Measurements from ENCODE around the gene TMEFF1. TPM values are rescaled to one million over a fixed set of nuclear protein-coding genes. Genes with fewer than 3 reads are reported as not detected.
A peak's percentile ranks its signal among the peaks of the same experiment; 100 is the strongest.
"Not testable (repeated sequence)": the region's sequence is repeated elsewhere in the genome, so short reads cannot be mapped to it uniquely, and the experiment has no call there.

The TMEFF1 gene
- total RNA-seq, 1 donor from 2014 or later = not detected

GRCh38 chr9:100432736-100433135 lies 40.2 kb upstream of the TMEFF1 start:
- CTCF ChIA-PET = no interaction called here
- Mint-ChIP-seq H3K27ac (no peak overlapping the region), H3K4me1 (peaks cover 8% of the 10 kb centered on the region), H3K27me3 (no peaks in the 10 kb centered on the region), H3K9me3 (no peaks in the 10 kb centered on the region), H3K4me3 (no peak overlapping the region), H3K36me3 (ENCODE audit: low read depth) (no peaks in the 10 kb centered on the region)
- TF ChIP-seq CTCF (IDR thresholded peaks at IDR 0.05) = no peak
- no peak for ATAC-seq (ENCODE audit: low read depth)
- POLR2A ChIA-PET = no interaction called here
- intact Hi-C loops (cut with micrococcal nuclease) = no loop called here
- DNase-seq = no peak

GRCh38 chr9:100436571-100436970 lies 36.4 kb upstream of the TMEFF1 start:
- POLR2A ChIA-PET = no interaction called here
- TF ChIP-seq CTCF (IDR thresholded peaks at IDR 0.05) = no peak
- CTCF ChIA-PET = interaction anchor here (1.1 to 2.3 kb wide), 6 partner anchors 13 to 162 kb away, joined by 3 to 9 read pairs (median 4); no protein-coding TSS in a partner anchor
- ATAC-seq (ENCODE audit: low read depth) (no peak), DNase-seq (no peak)
- intact Hi-C loops (cut with micrococcal nuclease) = loop anchor here (5.0 kb wide), 1 partner anchor 1274 kb away; no protein-coding TSS in a partner anchor
- no peaks in the 10 kb centered on the region for H3K36me3 Mint-ChIP-seq (ENCODE audit: low read depth)
- H3K27ac Mint-ChIP-seq = no peak overlapping the region
- no peaks in the 10 kb centered on the region for H3K27me3 Mint-ChIP-seq
- no peaks in the 10 kb centered on the region for H3K9me3 Mint-ChIP-seq
- H3K4me3 Mint-ChIP-seq = no peak overlapping the region
- H3K4me1 Mint-ChIP-seq = no peaks in the 10 kb centered on the region

GRCh38 chr9:100437860-100438805 lies 34.8 kb upstream of the TMEFF1 start:
- Mint-ChIP-seq H3K36me3 (ENCODE audit: low read depth) (peaks cover 5% of the 10 kb centered on the region), H3K9me3 (no peaks in the 10 kb centered on the region), H3K4me1 (no peaks in the 10 kb centered on the region), H3K27ac (no peak overlapping the region), H3K27me3 (no peaks in the 10 kb centered on the region), H3K4me3 (no peak overlapping the region)
- intact Hi-C loops (cut with micrococcal nuclease) = loop anchor here (5.0 kb wide), 1 partner anchor 1276 kb away; no protein-coding TSS in a partner anchor
- CTCF ChIA-PET = interaction anchor here (1.2 to 2.3 kb wide), 6 partner anchors 9 to 115 kb away, joined by 3 to 9 read pairs (median 4); no protein-coding TSS in a partner anchor
- POLR2A ChIA-PET = no interaction called here
- DNase-seq = peak; percentile 21
- peak; percentile 75 for ATAC-seq (ENCODE audit: low read depth)
- peak; percentile 59 for TF ChIP-seq CTCF (IDR thresholded peaks at IDR 0.05)

- H3K36me3 Mint-ChIP-seq (ENCODE audit: low read depth) = peaks cover 15% of the 10 kb centered on the region
- H3K9me3 Mint-ChIP-seq = no peaks in the 10 kb centered on the region
- H3K27ac Mint-ChIP-seq = no peak overlapping the region
- H3K4me3 Mint-ChIP-seq = no peak overlapping the region
- no peak for ATAC-seq (ENCODE audit: low read depth)
- ChIA-PET POLR2A (interaction anchor here (0.6 kb wide), 2 partner anchors 37 to 954 kb away, joined by 5 to 7 read pairs; no protein-coding TSS in a partner anchor), CTCF (no interaction called here)
- intact Hi-C loops (cut with micrococcal nuclease) = loop anchor here (1.0 kb wide), 1 partner anchor 412 kb away; no protein-coding TSS in a partner anchor
- H3K27me3 Mint-ChIP-seq = no peaks in the 10 kb centered on the region
- TF ChIP-seq CTCF (IDR thresholded peaks at IDR 0.05) = no peak
- H3K4me1 Mint-ChIP-seq = no peaks in the 10 kb centered on the region
- DNase-seq = no peak
These were observed 32.9 kb upstream of the TMEFF1 start for GRCh38 chr9:100440071-100440470.

GRCh38 chr9:100440487-100440886 lies 32.5 kb upstream of the TMEFF1 start:
- H3K27ac Mint-ChIP-seq, CTCF ChIA-PET: not testable (repeated sequence)

More at GRCh38 chr9:100440487-100440886, 32.5 kb upstream of the TMEFF1 start:
- not testable (repeated sequence) for H3K4me1 Mint-ChIP-seq; H3K27me3 Mint-ChIP-seq; DNase-seq; H3K9me3 Mint-ChIP-seq; ATAC-seq (ENCODE audit: low read depth); H3K4me3 Mint-ChIP-seq
- POLR2A ChIA-PET = interaction anchor here (0.6 kb wide), 1 partner anchor 954 kb away, joined by 7 read pairs; no protein-coding TSS in a partner anchor
- peaks cover 15% of the 10 kb centered on the region for H3K36me3 Mint-ChIP-seq (ENCODE audit: low read depth)
- intact Hi-C loops (cut with micrococcal nuclease) = loop anchor here (1.0 kb wide), 1 partner anchor 412 kb away; no protein-coding TSS in a partner anchor
